CD4-positive, alpha-beta T cell treated with Interferon gamma for 1 hour (primary cell): ENCODE results near the gene ZSCAN9.

Source experiments
- DNase-seq: peaks from one replicate; pipeline ENCODE4 v3.0.0-alpha.2; 2020

The ZSCAN9 gene

GRCh38 chr6:28269492-28269891 is 44.4 kb downstream of the ZSCAN9 start:
- no peak for DNase-seq

- DNase-seq: no peak
Measured at GRCh38 chr6:28274888-28275287, 49.8 kb downstream of the ZSCAN9 start.

DNA sequence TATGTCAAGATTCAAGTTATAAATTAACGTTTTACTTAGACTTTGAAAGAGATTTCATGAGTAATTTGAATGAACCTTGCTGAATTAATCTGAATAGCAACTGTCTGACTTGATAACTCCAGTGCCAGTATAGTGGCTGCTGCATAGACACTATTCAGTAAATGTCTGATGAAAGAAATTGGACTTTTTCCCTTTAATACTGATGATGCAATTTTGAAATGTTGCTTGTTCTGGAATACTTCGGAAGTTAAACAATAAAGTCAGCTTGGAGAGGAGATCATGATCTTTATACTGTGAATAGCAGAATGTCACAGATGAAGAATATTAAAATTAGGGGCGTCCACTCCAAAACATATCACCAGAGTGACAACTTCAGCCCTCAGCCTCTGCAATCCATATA is 52.7 kb downstream of the ZSCAN9 start:
- no peak for DNase-seq

DNA sequence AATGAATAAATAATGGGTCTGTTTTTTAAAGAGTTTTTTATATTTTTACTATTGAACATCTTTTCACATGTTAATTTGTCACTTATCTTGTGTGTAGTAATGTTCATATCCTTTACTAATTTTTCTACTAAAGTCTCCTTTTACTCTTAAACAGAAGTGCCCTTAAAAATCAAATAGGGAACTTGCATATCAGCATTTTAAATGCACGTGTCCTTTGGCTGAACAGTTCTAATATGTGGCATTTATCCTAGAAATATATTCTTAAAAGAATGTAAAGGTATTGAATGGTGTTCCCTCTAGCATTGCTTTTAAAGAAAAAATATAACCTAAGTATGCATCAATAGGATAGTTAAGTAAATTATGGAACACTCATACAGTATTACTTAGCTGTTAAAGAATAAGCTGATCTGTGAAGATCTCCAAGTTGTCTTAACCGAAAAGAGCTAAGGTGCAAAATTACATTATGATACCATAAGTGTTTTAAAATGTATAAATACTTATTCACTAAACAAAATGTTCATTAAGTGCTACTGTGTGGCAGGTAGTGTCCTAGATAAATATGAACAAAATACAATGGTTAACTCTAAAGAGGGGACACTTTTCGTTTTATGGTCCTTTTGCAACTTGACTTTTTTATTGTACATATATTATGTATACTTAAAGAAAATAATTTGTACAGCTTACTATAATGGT is 55.7 kb downstream of the ZSCAN9 start:
- DNase-seq: no peak

GRCh38 chr6:28281288-28282064 is 56.4 kb downstream of the ZSCAN9 start, which contains the start of gene PGBD1:
Gene PGBD1, plus strand, starts transcription at chr6:28281572. Its CDS starts 2,242 bp downstream, at chr6:28283814.
- peak; percentile 31 for DNase-seq

DNA sequence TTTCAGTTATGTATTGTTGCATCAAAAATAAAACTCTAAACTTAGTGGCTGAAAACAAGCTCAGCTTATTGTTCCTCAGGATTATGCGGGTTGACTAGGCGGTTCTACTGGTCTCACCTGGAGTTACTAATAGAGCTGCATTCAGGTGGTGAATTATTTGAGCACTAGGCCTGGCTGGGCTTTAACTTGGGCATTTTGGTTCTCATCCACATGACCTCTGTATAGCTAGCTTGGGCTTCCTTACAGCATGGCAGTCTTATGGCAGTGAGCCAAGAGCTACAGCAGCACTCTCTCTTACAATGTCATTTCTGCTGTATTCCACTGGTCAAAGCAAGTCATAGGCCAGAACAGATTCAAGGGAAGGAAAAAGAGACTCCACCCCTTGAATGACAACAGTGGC is 57.9 kb downstream of the ZSCAN9 start:
- DNase-seq: no peak
